Measurements from ENCODE around the gene RASL10A. TPM values are rescaled to one million over a fixed set of nuclear protein-coding genes. Genes with fewer than 3 reads are reported as not detected.

Gene RASL10A
- total RNA-seq, 6 donors from 2014 or later: 1.2 to 33.5 (median 2.0) TPM

GRCh38 chr22:29323641-29324040 lies 8.1 kb upstream of the RASL10A start:
- ATAC-seq (ENCODE audit: low FRiP score in 2 of 2) (no peak), DNase-seq (no peak)
- H3K27me3 ChIP-seq: no peaks in the 10 kb centered on the region
- no peak overlapping the region for H3K4me3 ChIP-seq
- H3K4me1 ChIP-seq: no peaks in the 10 kb centered on the region
- no peak overlapping the region for H3K27ac ChIP-seq
- H3K9me3 ChIP-seq: no peaks in the 10 kb centered on the region
- no peak for TF ChIP-seq CTCF (IDR thresholded peaks at IDR 0.05)
- TF ChIP-seq POLR2A (IDR thresholded peaks at IDR 0.05): no peak
- TF ChIP-seq POLR2AphosphoS5 (IDR thresholded peaks at IDR 0.05): no peak
- TF ChIP-seq EP300 (IDR thresholded peaks at IDR 0.05): no peak
- peaks cover 4 to 24% (median 22%) of the 10 kb centered on the region in 4 donors for H3K36me3 ChIP-seq

- 55 to 58% methylated on average over 1 of the region's 1 CpG for WGBS, 2 donors
- no peak for DNase-seq
- no peaks in the 10 kb centered on the region for H3K9me3 ChIP-seq
- H3K4me1 ChIP-seq: peaks cover 4 to 6% (median 4%) of the 10 kb centered on the region in 4 donors
- peaks cover 0 to 5% (median 4%) of the 10 kb centered on the region in 4 donors for H3K27me3 ChIP-seq
- TF ChIP-seq CTCF (IDR thresholded peaks at IDR 0.05): no peak
- no peak for TF ChIP-seq EP300 (IDR thresholded peaks at IDR 0.05)
- no peak for TF ChIP-seq POLR2AphosphoS5 (IDR thresholded peaks at IDR 0.05)
- TF ChIP-seq POLR2A (IDR thresholded peaks at IDR 0.05): no peak
- ATAC-seq (ENCODE audit: low FRiP score in 2 of 2): no peak
- no peak overlapping the region for H3K27ac ChIP-seq
- H3K36me3 ChIP-seq: no peaks in the 10 kb centered on the region
- no peak overlapping the region for H3K4me3 ChIP-seq
Measured at GRCh38 chr22:29320546-29320945, 5.0 kb upstream of the RASL10A start.

- Histone ChIP-seq H3K36me3 (no peaks in the 10 kb centered on the region), H3K9me3 (no peaks in the 10 kb centered on the region), H3K4me1 (peaks cover 17 to 20% (median 18%) of the 10 kb centered on the region in 4 donors), H3K27me3 (peaks cover 0 to 20% (median 14%) of the 10 kb centered on the region in 4 donors), H3K4me3 (no peak overlapping the region), H3K27ac (no peak overlapping the region)
- TF ChIP-seq POLR2A (IDR thresholded peaks at IDR 0.05): no peak
- 86% methylated on average over 2 of the region's 2 CpGs; no CpG with 5 or more reads in 1 of the 2 donors for WGBS, 2 donors
- DNase-seq (no peak), ATAC-seq (ENCODE audit: low FRiP score in 2 of 2) (no peak)
Measured at GRCh38 chr22:29319072-29319471, 3.6 kb upstream of the RASL10A start.

GRCh38 chr22:29317827-29318454 lies 2.4 kb upstream of the RASL10A start:
- no peaks in the 10 kb centered on the region for H3K36me3 ChIP-seq
- peaks cover 28 to 32% (median 29%) of the 10 kb centered on the region in 4 donors for H3K4me1 ChIP-seq
- no peak overlapping the region for H3K27ac ChIP-seq
- no peak for TF ChIP-seq POLR2AphosphoS5 (IDR thresholded peaks at IDR 0.05)
- TF ChIP-seq CTCF (IDR thresholded peaks at IDR 0.05): no peak
- no peak for TF ChIP-seq EP300 (IDR thresholded peaks at IDR 0.05)
- TF ChIP-seq POLR2A (IDR thresholded peaks at IDR 0.05): no peak
- peaks cover 0 to 28% (median 19%) of the 10 kb centered on the region in 4 donors for H3K27me3 ChIP-seq
- DNase-seq (no peak), ATAC-seq (ENCODE audit: low FRiP score in 2 of 2) (no peak)
- H3K9me3 ChIP-seq: no peaks in the 10 kb centered on the region
- no peak overlapping the region for H3K4me3 ChIP-seq
- 90 to 94% methylated on average over 16 to 18 of the region's 18 CpGs for WGBS, 2 donors

GRCh38 chr22:29316141-29316828 lies 788 bp upstream of the RASL10A start:
- ATAC-seq (ENCODE audit: low FRiP score in 2 of 2) (no peak), DNase-seq (no peak)
- Histone ChIP-seq H3K27ac (no peak overlapping the region), H3K36me3 (no peaks in the 10 kb centered on the region), H3K4me3 (no peak overlapping the region), H3K27me3 (peaks cover 0 to 28% (median 19%) of the 10 kb centered on the region in 4 donors), H3K4me1 (peaks cover 35 to 43% (median 38%) of the 10 kb centered on the region in 4 donors), H3K9me3 (no peaks in the 10 kb centered on the region)
- WGBS, 2 donors: 58 to 59% methylated on average over 11 to 18 of the region's 18 CpGs
- TF ChIP-seq POLR2A (IDR thresholded peaks at IDR 0.05): no peak
- no peak for TF ChIP-seq POLR2AphosphoS5 (IDR thresholded peaks at IDR 0.05)
- TF ChIP-seq EP300 (IDR thresholded peaks at IDR 0.05): no peak
- no peak for TF ChIP-seq CTCF (IDR thresholded peaks at IDR 0.05)
